Measurements from ENCODE around the gene EIF5AL1.

The EIF5AL1 gene

GRCh38 chr10:79561257-79561656 lies 48.9 kb downstream of the EIF5AL1 start:
- no peak for DNase-seq

- peak; percentile 73 for DNase-seq
These were observed 49.9 kb downstream of the EIF5AL1 start for GRCh38 chr10:79562135-79562756.

DNA sequence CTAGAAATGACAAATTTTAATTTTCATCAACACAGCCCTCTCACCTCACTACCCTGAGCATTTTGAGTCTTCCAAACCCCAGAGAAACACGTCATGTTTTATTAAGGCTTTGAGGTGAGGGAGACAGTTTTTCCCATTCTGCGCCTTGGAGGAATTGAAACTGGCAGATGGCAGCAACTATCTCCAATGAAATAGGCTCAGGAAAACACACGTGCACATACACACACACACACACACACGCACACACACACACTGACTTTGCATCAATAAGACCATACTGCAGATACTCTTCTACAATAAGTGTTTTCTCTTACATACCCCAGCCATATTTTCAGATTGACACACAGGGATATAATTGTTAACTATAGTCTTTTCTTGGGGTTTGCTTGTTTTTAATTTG lies 51.1 kb downstream of the EIF5AL1 start:
- no peak for DNase-seq

Data from stimulated activated CD8-positive, alpha-beta memory T cell treated with anti-CD3 and anti-CD28 coated beads, Interleukin-4, amount 100 ng/mL, for 48 hours (primary cell).